ENCODE measurements around the gene FOXS1.
A peak's percentile ranks its signal among the peaks of the same experiment; 100 is the strongest.

Gene FOXS1

GRCh38 chr20:31845300-31845863, at the start of gene FOXS1:
TSS of gene FOXS1 (minus strand) at chr20:31845604. CDS start at chr20:31845542, 62 bp downstream.
- no peak within 1 kb of the TSS for H3K9ac ChIP-seq (ENCODE audit: low read length)
- H3K4me1 ChIP-seq (ENCODE audit: control insufficient read depth, insufficient read depth, low read length), result peaks cover 5% of the 10 kb centered on the region
- H3K27me3 ChIP-seq (ENCODE audit: control insufficient read depth, insufficient read depth, low read length), result peaks cover 8% of the 10 kb centered on the region
- H3K4me3 ChIP-seq (ENCODE audit: low read length), result no peak within 1 kb of the TSS
- no peaks in the 10 kb centered on the region for H3K36me3 ChIP-seq (ENCODE audit: control insufficient read depth, insufficient read depth, low read length)
- no peaks in the 10 kb centered on the region for H3K9me3 ChIP-seq (ENCODE audit: control insufficient read depth, low read length)

GRCh38 chr20:31890646-31891045, 45.2 kb upstream of the FOXS1 start:
- H3K4me3 ChIP-seq (ENCODE audit: low read length), result no peak overlapping the region
- no peaks in the 10 kb centered on the region for H3K9me3 ChIP-seq (ENCODE audit: control insufficient read depth, low read length)
- H3K36me3 ChIP-seq (ENCODE audit: control insufficient read depth, insufficient read depth, low read length), result no peaks in the 10 kb centered on the region
- no peaks in the 10 kb centered on the region for H3K27me3 ChIP-seq (ENCODE audit: control insufficient read depth, insufficient read depth, low read length)
- H3K4me1 ChIP-seq (ENCODE audit: control insufficient read depth, insufficient read depth, low read length), result no peaks in the 10 kb centered on the region
- H3K9ac ChIP-seq (ENCODE audit: low read length), result no peak overlapping the region

- H3K4me1 ChIP-seq (ENCODE audit: control insufficient read depth, insufficient read depth, low read length), result no peaks in the 10 kb centered on the region
- H3K36me3 ChIP-seq (ENCODE audit: control insufficient read depth, insufficient read depth, low read length), result no peaks in the 10 kb centered on the region
- no peak overlapping the region for H3K4me3 ChIP-seq (ENCODE audit: low read length)
- H3K27me3 ChIP-seq (ENCODE audit: control insufficient read depth, insufficient read depth, low read length), result no peaks in the 10 kb centered on the region
- no peak overlapping the region for H3K9ac ChIP-seq (ENCODE audit: low read length)
- no peaks in the 10 kb centered on the region for H3K9me3 ChIP-seq (ENCODE audit: control insufficient read depth, low read length)
Measured at GRCh38 chr20:31883829-31884228, 38.4 kb upstream of the FOXS1 start.

GRCh38 chr20:31881945-31882344, 36.5 kb upstream of the FOXS1 start:
- Histone ChIP-seq H3K9me3 (ENCODE audit: control insufficient read depth, low read length) (no peaks in the 10 kb centered on the region), H3K4me3 (ENCODE audit: low read length) (no peak overlapping the region), H3K36me3 (ENCODE audit: control insufficient read depth, insufficient read depth, low read length) (no peaks in the 10 kb centered on the region), H3K27me3 (ENCODE audit: control insufficient read depth, insufficient read depth, low read length) (no peaks in the 10 kb centered on the region), H3K9ac (ENCODE audit: low read length) (no peak overlapping the region), H3K4me1 (ENCODE audit: control insufficient read depth, insufficient read depth, low read length) (no peaks in the 10 kb centered on the region)

GRCh38 chr20:31879143-31879987, 34.0 kb upstream of the FOXS1 start:
- Histone ChIP-seq H3K4me1 (ENCODE audit: control insufficient read depth, insufficient read depth, low read length) (no peaks in the 10 kb centered on the region), H3K27me3 (ENCODE audit: control insufficient read depth, insufficient read depth, low read length) (no peaks in the 10 kb centered on the region), H3K36me3 (ENCODE audit: control insufficient read depth, insufficient read depth, low read length) (no peaks in the 10 kb centered on the region), H3K9ac (ENCODE audit: low read length) (peak overlapping the region; percentile 66), H3K9me3 (ENCODE audit: control insufficient read depth, low read length) (no peaks in the 10 kb centered on the region), H3K4me3 (ENCODE audit: low read length) (peak overlapping the region; percentile 82)

- no peaks in the 10 kb centered on the region for H3K9me3 ChIP-seq (ENCODE audit: control insufficient read depth, low read length)
- H3K4me1 ChIP-seq (ENCODE audit: control insufficient read depth, insufficient read depth, low read length), result no peaks in the 10 kb centered on the region
- H3K27me3 ChIP-seq (ENCODE audit: control insufficient read depth, insufficient read depth, low read length), result no peaks in the 10 kb centered on the region
- no peak overlapping the region for H3K4me3 ChIP-seq (ENCODE audit: low read length)
- H3K36me3 ChIP-seq (ENCODE audit: control insufficient read depth, insufficient read depth, low read length), result no peaks in the 10 kb centered on the region
- H3K9ac ChIP-seq (ENCODE audit: low read length), result no peak overlapping the region
Measured at GRCh38 chr20:31877684-31878083, 32.3 kb upstream of the FOXS1 start.

GRCh38 chr20:31875671-31876070, 30.3 kb upstream of the FOXS1 start:
- Histone ChIP-seq H3K27me3 (ENCODE audit: control insufficient read depth, insufficient read depth, low read length) (peaks cover 12% of the 10 kb centered on the region), H3K4me3 (ENCODE audit: low read length) (no peak overlapping the region), H3K36me3 (ENCODE audit: control insufficient read depth, insufficient read depth, low read length) (no peaks in the 10 kb centered on the region), H3K9me3 (ENCODE audit: control insufficient read depth, low read length) (no peaks in the 10 kb centered on the region), H3K4me1 (ENCODE audit: control insufficient read depth, insufficient read depth, low read length) (peaks cover 4% of the 10 kb centered on the region), H3K9ac (ENCODE audit: low read length) (no peak overlapping the region)

- Histone ChIP-seq H3K36me3 (ENCODE audit: control insufficient read depth, insufficient read depth, low read length) (no peaks in the 10 kb centered on the region), H3K9ac (ENCODE audit: low read length) (no peak overlapping the region), H3K9me3 (ENCODE audit: control insufficient read depth, low read length) (no peaks in the 10 kb centered on the region), H3K27me3 (ENCODE audit: control insufficient read depth, insufficient read depth, low read length) (peaks cover 32% of the 10 kb centered on the region), H3K4me3 (ENCODE audit: low read length) (no peak overlapping the region), H3K4me1 (ENCODE audit: control insufficient read depth, insufficient read depth, low read length) (peaks cover 15% of the 10 kb centered on the region)
Measured at GRCh38 chr20:31872406-31872805, 27.0 kb upstream of the FOXS1 start.

GRCh38 chr20:31871618-31871954, 26.2 kb upstream of the FOXS1 start:
- H3K4me3 ChIP-seq (ENCODE audit: low read length), result no peak overlapping the region

GRCh38 chr20:31870726-31871617, 25.6 kb upstream of the FOXS1 start:
- Histone ChIP-seq H3K9ac (ENCODE audit: low read length) (peak overlapping the region; percentile 59), H3K9me3 (ENCODE audit: control insufficient read depth, low read length) (no peaks in the 10 kb centered on the region), H3K4me1 (ENCODE audit: control insufficient read depth, insufficient read depth, low read length) (peaks cover 15% of the 10 kb centered on the region), H3K4me3 (ENCODE audit: low read length) (no peak overlapping the region), H3K36me3 (ENCODE audit: control insufficient read depth, insufficient read depth, low read length) (no peaks in the 10 kb centered on the region), H3K27me3 (ENCODE audit: control insufficient read depth, insufficient read depth, low read length) (peaks cover 32% of the 10 kb centered on the region)

More at GRCh38 chr20:31871618-31871954, 26.2 kb upstream of the FOXS1 start:
- peaks cover 32% of the 10 kb centered on the region for H3K27me3 ChIP-seq (ENCODE audit: control insufficient read depth, insufficient read depth, low read length)
- no peak overlapping the region for H3K9ac ChIP-seq (ENCODE audit: low read length)
- H3K9me3 ChIP-seq (ENCODE audit: control insufficient read depth, low read length), result no peaks in the 10 kb centered on the region
- H3K36me3 ChIP-seq (ENCODE audit: control insufficient read depth, insufficient read depth, low read length), result no peaks in the 10 kb centered on the region
- peaks cover 15% of the 10 kb centered on the region for H3K4me1 ChIP-seq (ENCODE audit: control insufficient read depth, insufficient read depth, low read length)

GRCh38 chr20:31869942-31870725, 24.7 kb upstream of the FOXS1 start, which contains the start of the genes DUSP15 and TTLL9:
TSS of gene DUSP15 (minus strand) at chr20:31870527. CDS start at chr20:31870337, 190 bp downstream.
TSS of gene TTLL9 (plus strand) at chr20:31870634. CDS start at chr20:31871127, 493 bp downstream.
- Histone ChIP-seq H3K4me3 (ENCODE audit: low read length) (peak within 1 kb of the TSS; percentile 22), H3K9me3 (ENCODE audit: control insufficient read depth, low read length) (no peaks in the 10 kb centered on the region), H3K9ac (ENCODE audit: low read length) (peak within 1 kb of the TSS; percentile 59), H3K27me3 (ENCODE audit: control insufficient read depth, insufficient read depth, low read length) (peaks cover 32% of the 10 kb centered on the region), H3K4me1 (ENCODE audit: control insufficient read depth, insufficient read depth, low read length) (peaks cover 15% of the 10 kb centered on the region), H3K36me3 (ENCODE audit: control insufficient read depth, insufficient read depth, low read length) (no peaks in the 10 kb centered on the region)

Data from mucosa of stomach (tissue), 1 donor.